Pancreas (tissue), 10 donors: ENCODE data around the gene LRRC14B. TPM values are rescaled to one million over a fixed set of nuclear protein-coding genes. Genes with fewer than 3 reads are reported as not detected.

Experiments used
- ATAC-seq, 4 donors: fragments of 200-7000 bp; cut with Tn5 transposase; one replicate each; pipeline versions ENCODE4 v1.8.0 to v1.9.1; 2020; ENCODE audit warnings: mild to moderate bottlenecking in 4 of 4, moderate library complexity in 4 of 4
- DNase-seq, 6 donors: peaks; one replicate each; pipeline ENCODE4 v3.0.0-alpha.2; 2020
- FAIRE-seq: peaks from 2 replicates; lab custom pipeline; 2012; peaks lifted over from hg19 to GRCh38; lab: Jason Lieb, UNC
- H3K27ac ChIP-seq, 4 donors: fragments of 200-600 bp; sonication (generic); 1 replicate in 3 of 4; 2 replicates in 1 of 4; pipeline versions ENCODE4 v1.5.0 to v1.8.0; 2020
- H3K27me3 ChIP-seq, 4 donors: fragments of 200-600 bp; one replicate each; pipeline ENCODE4 v1.8.0; 2021
- H3K36me3 ChIP-seq, 3 donors: fragments of 200-600 bp; sonication (generic) in 1 of 3; one replicate each; pipeline versions ENCODE4 v1.5.0 to v1.8.0; 2020 to 2021
- H3K4me1 ChIP-seq, 3 donors: fragments of 200-600 bp; one replicate each; pipeline ENCODE4 v1.8.0; 2021
- H3K4me3 ChIP-seq, 4 donors: fragments of 200-600 bp; sonication (generic) in 2 of 4; one replicate each; pipeline versions ENCODE4 v1.5.0 to v1.8.0; 2020 to 2021
- H3K9me3 ChIP-seq, 4 donors: fragments of 200-600 bp; one replicate each; pipeline ENCODE4 v1.8.0; 2021
- CTCF ChIP-seq, 4 donors: fragments of 200-600 bp; sonication (generic) in 3 of 4; IDR thresholded peaks; one replicate each; pipeline versions ENCODE4 v1.5.0 to v1.8.0; 2021; ENCODE audit warnings: antibody characterized with exemption in 4 of 4
- WGBS, 2 donors: extraction: QIAGEN DNeasy Blood & Tissue Kit; methylation state at CpG; one replicate each; pipeline ENCODE4 v1.1.7; 2013; 5-methylcytosine and 5-hydroxymethylcytosine counted together
- intact Hi-C, 3 donors: fragments of 100-400 bp; cut with DNase I; formaldehyde crosslinking; loops; one replicate each; pipeline versions ENCODE4 v1.11.1 to v1.14.2; 2022
- polyA plus RNA-seq, 2 donors: library from polyadenylated mRNA; stranded (reverse); fragments of 200-250 nt; gene quantifications; one replicate each; pipeline ENCODE4 v1.2.3, GENCODE V29; 2013
- total RNA-seq, 6 donors: library from RNA; stranded (reverse); fragmentation: NEBNext Ultra II Directional in 4 of 6; extraction: Animal tissue kit (Norgen Biotek cat#: 25700) in 4 of 6; gene quantifications; one replicate each; pipeline versions ENCODE4 v1.2.1 to v1.2.4, GENCODE V29; 2021 to 2023
- donor health status: healthy with polysubstance abuse.
- donor health status: DM: no; HTN: no; CAD: no; lungs with moderate emphysema.
- donor health status: DM: no; HTN: no; CAD: no.
- donor health status: control.
- donor health status: control.
- donor health status: Bipolar disorder and iron deficiency.
- donor health status: DM: yes; HTN: yes; CAD: no.
- donor health status: DM: no; HTN: no; CAD: no.
- donor health status: DM: no; HTN: no; CAD: no.
- donor health status: DM: yes; HTN: yes; CAD: no.

Gene LRRC14B
- total and polyA plus RNA-seq, 8 donors: not detected

- no peak overlapping the region for H3K4me3 ChIP-seq
- DNase-seq (peak in 1 of 6 donors; percentile 26), ATAC-seq (no peak), FAIRE-seq (no peak)
- no peaks in the 10 kb centered on the region for H3K4me1 ChIP-seq
- 62 to 75% methylated on average over 19 of the region's 19 CpGs for WGBS, 2 donors
- no peaks in the 10 kb centered on the region for H3K9me3 ChIP-seq
- intact Hi-C loops: no loop called here
- no peak for TF ChIP-seq CTCF (IDR thresholded peaks at IDR 0.05)
- H3K27me3 ChIP-seq: no peaks in the 10 kb centered on the region
- H3K27ac ChIP-seq: no peak overlapping the region
- no peaks in the 10 kb centered on the region for H3K36me3 ChIP-seq
Observed at GRCh38 chr5:159448-160172, 31.7 kb upstream of the LRRC14B start.

- intact Hi-C loops: no loop called here
- DNase-seq: no peak
- H3K36me3 ChIP-seq: no peaks in the 10 kb centered on the region
- TF ChIP-seq CTCF (IDR thresholded peaks at IDR 0.05): no peak
- H3K4me3 ChIP-seq: no peak overlapping the region
- no peak overlapping the region for H3K27ac ChIP-seq
- WGBS, 2 donors: 73 to 86% methylated on average over 14 of the region's 14 CpGs
- no peaks in the 10 kb centered on the region for H3K27me3 ChIP-seq
- FAIRE-seq: no peak
- no peaks in the 10 kb centered on the region for H3K9me3 ChIP-seq
- no peak for ATAC-seq
- no peaks in the 10 kb centered on the region for H3K4me1 ChIP-seq
Observed at GRCh38 chr5:160173-160510, 31.2 kb upstream of the LRRC14B start.

GRCh38 chr5:160921-161802 lies 30.1 kb upstream of the LRRC14B start:
- intact Hi-C loops: no loop called here
- Histone ChIP-seq H3K4me3 (no peak overlapping the region), H3K9me3 (no peaks in the 10 kb centered on the region), H3K27me3 (no peaks in the 10 kb centered on the region), H3K27ac (no peak overlapping the region), H3K36me3 (no peaks in the 10 kb centered on the region), H3K4me1 (no peaks in the 10 kb centered on the region)
- 68 to 82% methylated on average over 23 of the region's 23 CpGs for WGBS, 2 donors
- FAIRE-seq (no peak), DNase-seq (peak in 1 of 6 donors; percentile 34), ATAC-seq (no peak)
- TF ChIP-seq CTCF (IDR thresholded peaks at IDR 0.05): no peak

- Histone ChIP-seq H3K4me3 (no peak overlapping the region), H3K27me3 (no peaks in the 10 kb centered on the region), H3K27ac (no peak overlapping the region), H3K36me3 (no peaks in the 10 kb centered on the region), H3K4me1 (no peaks in the 10 kb centered on the region), H3K9me3 (no peaks in the 10 kb centered on the region)
- intact Hi-C loops: no loop called here
- DNase-seq (peak in 1 of 6 donors; percentile 51), ATAC-seq (no peak), FAIRE-seq (no peak)
- WGBS, 2 donors: 79 to 94% methylated on average over 17 of the region's 17 CpGs
- TF ChIP-seq CTCF (IDR thresholded peaks at IDR 0.05): no peak
Observed at GRCh38 chr5:161803-162110, 29.5 kb upstream of the LRRC14B start.

GRCh38 chr5:162190-162564 lies 29.1 kb upstream of the LRRC14B start:
- ATAC-seq (no peak), FAIRE-seq (no peak), DNase-seq (peak in 1 of 6 donors; percentile 53)
- Histone ChIP-seq H3K4me3 (no peak overlapping the region), H3K36me3 (no peaks in the 10 kb centered on the region), H3K27me3 (no peaks in the 10 kb centered on the region), H3K27ac (no peak overlapping the region), H3K4me1 (no peaks in the 10 kb centered on the region), H3K9me3 (no peaks in the 10 kb centered on the region)
- TF ChIP-seq CTCF (IDR thresholded peaks at IDR 0.05): no peak
- WGBS, 2 donors: 75 to 92% methylated on average over 19 of the region's 19 CpGs
- intact Hi-C loops: no loop called here
